T-helper 2 cell treated with Interferon-gamma antibody and Interleukin-4, amounts not matched to agents 5 μg/mL and 100 μg/mL, for 36 hours (primary cell): Measurements from ENCODE around the gene PCID2.
"Not testable (repeated sequence)": the region's sequence is repeated elsewhere in the genome, so short reads cannot be mapped to it uniquely, and the experiment has no call there.

Experiments
- DNase-seq: peaks from one replicate; pipeline ENCODE4 v3.0.0; 2021; ENCODE audit warnings: low spot score
- H3K27ac Mint-ChIP-seq: one replicate; pipeline ENCODE4 v1.8.0; 2021; ENCODE audit warnings: mild to moderate bottlenecking, mixed read lengths
- H3K27me3 Mint-ChIP-seq: one replicate; pipeline ENCODE4 v1.8.0; 2021; ENCODE audit warnings: low read depth, mixed read lengths
- H3K36me3 Mint-ChIP-seq: one replicate; pipeline ENCODE4 v1.8.0; 2021; ENCODE audit warnings: low read depth, mixed read lengths
- H3K4me1 Mint-ChIP-seq: one replicate; pipeline ENCODE4 v1.8.0; 2021; ENCODE audit warnings: low read depth, mixed read lengths
- H3K4me3 Mint-ChIP-seq: one replicate; pipeline ENCODE4 v1.8.0; 2022; ENCODE audit warnings: mild to moderate bottlenecking, moderate library complexity, mixed read lengths
- H3K9me3 Mint-ChIP-seq: one replicate; pipeline ENCODE4 v1.8.0; 2021; ENCODE audit warnings: mixed read lengths

The PCID2 gene

GRCh38 chr13:113208421-113209335, at the start of gene PCID2:
Gene PCID2 (minus strand): TSS chr13:113208669. CDS start chr13:113208634, 35 bp downstream.
- peak within 1 kb of the TSS; percentile 88 for H3K4me3 Mint-ChIP-seq
- H3K36me3 Mint-ChIP-seq: peaks cover 43% of the 10 kb centered on the region
- H3K27ac Mint-ChIP-seq: peak within 1 kb of the TSS; percentile 80
- H3K27me3 Mint-ChIP-seq: no peaks in the 10 kb centered on the region
- no peaks in the 10 kb centered on the region for H3K9me3 Mint-ChIP-seq
- peaks cover 43% of the 10 kb centered on the region for H3K4me1 Mint-ChIP-seq
- DNase-seq: peak; percentile 89

- peaks cover 52% of the 10 kb centered on the region for H3K36me3 Mint-ChIP-seq
- H3K27ac Mint-ChIP-seq, H3K4me1 Mint-ChIP-seq, H3K4me3 Mint-ChIP-seq, DNase-seq, H3K27me3 Mint-ChIP-seq, H3K9me3 Mint-ChIP-seq: not testable (repeated sequence)
These were observed 49.4 kb upstream of the PCID2 start for GRCh38 chr13:113257908-113258307.

GRCh38 chr13:113252516-113253095, 44.1 kb upstream of the PCID2 start:
- H3K36me3 Mint-ChIP-seq: peaks cover 53% of the 10 kb centered on the region

GRCh38 chr13:113245849-113246796, 37.7 kb upstream of the PCID2 start:
- Mint-ChIP-seq H3K4me1 (no peaks in the 10 kb centered on the region), H3K27ac (no peak overlapping the region), H3K27me3 (no peaks in the 10 kb centered on the region), H3K9me3 (no peaks in the 10 kb centered on the region), H3K36me3 (peaks cover 56% of the 10 kb centered on the region), H3K4me3 (no peak overlapping the region)
- no peak for DNase-seq

More at GRCh38 chr13:113252516-113253095, 44.1 kb upstream of the PCID2 start:
- Mint-ChIP-seq H3K27me3 (no peaks in the 10 kb centered on the region), H3K27ac (no peak overlapping the region), H3K4me3 (no peak overlapping the region), H3K9me3 (no peaks in the 10 kb centered on the region), H3K4me1 (no peaks in the 10 kb centered on the region)
- no peak for DNase-seq

- Mint-ChIP-seq H3K9me3 (no peaks in the 10 kb centered on the region), H3K36me3 (peaks cover 59% of the 10 kb centered on the region), H3K4me1 (no peaks in the 10 kb centered on the region), H3K27ac (no peak overlapping the region), H3K27me3 (no peaks in the 10 kb centered on the region), H3K4me3 (no peak overlapping the region)
- DNase-seq: no peak
These were observed 35.4 kb upstream of the PCID2 start for GRCh38 chr13:113243847-113244246.

- not testable (repeated sequence) for H3K27ac Mint-ChIP-seq, H3K9me3 Mint-ChIP-seq, H3K27me3 Mint-ChIP-seq, H3K4me1 Mint-ChIP-seq, DNase-seq, H3K4me3 Mint-ChIP-seq
- peaks cover 58% of the 10 kb centered on the region for H3K36me3 Mint-ChIP-seq
These were observed 33.2 kb upstream of the PCID2 start for GRCh38 chr13:113241623-113242022.

- no peaks in the 10 kb centered on the region for H3K27me3 Mint-ChIP-seq
These were observed 31.5 kb upstream of the PCID2 start for GRCh38 chr13:113239986-113240385.

GRCh38 chr13:113239357-113239756, 30.9 kb upstream of the PCID2 start:
- DNase-seq: no peak
- H3K36me3 Mint-ChIP-seq: peaks cover 48% of the 10 kb centered on the region
- H3K9me3 Mint-ChIP-seq: no peaks in the 10 kb centered on the region
- no peaks in the 10 kb centered on the region for H3K27me3 Mint-ChIP-seq
- H3K4me3 Mint-ChIP-seq: no peak overlapping the region
- H3K27ac Mint-ChIP-seq: no peak overlapping the region
- H3K4me1 Mint-ChIP-seq: no peaks in the 10 kb centered on the region

More at GRCh38 chr13:113239986-113240385, 31.5 kb upstream of the PCID2 start:
- no peaks in the 10 kb centered on the region for H3K9me3 Mint-ChIP-seq
- DNase-seq: no peak
- H3K36me3 Mint-ChIP-seq: peaks cover 52% of the 10 kb centered on the region
- H3K4me1 Mint-ChIP-seq: no peaks in the 10 kb centered on the region
- no peak overlapping the region for H3K4me3 Mint-ChIP-seq
- no peak overlapping the region for H3K27ac Mint-ChIP-seq

GRCh38 chr13:113238536-113238935, 30.1 kb upstream of the PCID2 start:
- H3K36me3 Mint-ChIP-seq: peaks cover 46% of the 10 kb centered on the region
- H3K27ac Mint-ChIP-seq: no peak overlapping the region
- H3K4me1 Mint-ChIP-seq: no peaks in the 10 kb centered on the region
- no peak overlapping the region for H3K4me3 Mint-ChIP-seq
- no peaks in the 10 kb centered on the region for H3K27me3 Mint-ChIP-seq
- DNase-seq: no peak
- H3K9me3 Mint-ChIP-seq: no peaks in the 10 kb centered on the region

GRCh38 chr13:113233101-113233500, 24.6 kb upstream of the PCID2 start:
- Mint-ChIP-seq H3K9me3 (no peaks in the 10 kb centered on the region), H3K27ac (no peak overlapping the region), H3K27me3 (no peaks in the 10 kb centered on the region), H3K4me1 (no peaks in the 10 kb centered on the region), H3K36me3 (peaks cover 54% of the 10 kb centered on the region), H3K4me3 (no peak overlapping the region)
- no peak for DNase-seq

GRCh38 chr13:113232208-113233003, 23.9 kb upstream of the PCID2 start:
- H3K4me3 Mint-ChIP-seq: no peak overlapping the region
- no peak overlapping the region for H3K27ac Mint-ChIP-seq
- no peak for DNase-seq
- H3K27me3 Mint-ChIP-seq: no peaks in the 10 kb centered on the region
- no peaks in the 10 kb centered on the region for H3K4me1 Mint-ChIP-seq
- no peaks in the 10 kb centered on the region for H3K9me3 Mint-ChIP-seq
- peaks cover 53% of the 10 kb centered on the region for H3K36me3 Mint-ChIP-seq

GRCh38 chr13:113231306-113232207, 23.1 kb upstream of the PCID2 start:
- peak overlapping the region; percentile 22 for H3K27ac Mint-ChIP-seq
- H3K36me3 Mint-ChIP-seq: peaks cover 53% of the 10 kb centered on the region
- H3K27me3 Mint-ChIP-seq: no peaks in the 10 kb centered on the region
- H3K4me1 Mint-ChIP-seq: no peaks in the 10 kb centered on the region
- H3K4me3 Mint-ChIP-seq: no peak overlapping the region
- DNase-seq: no peak
- no peaks in the 10 kb centered on the region for H3K9me3 Mint-ChIP-seq
